Ovary (tissue), 9 donors: ENCODE results near the gene RCN1. TPM values are rescaled to one million over a fixed set of nuclear protein-coding genes. Genes with fewer than 3 reads are reported as not detected.

Source experiments
- DNase-seq, 5 donors: peaks; one replicate each; pipeline ENCODE4 v3.0.0-alpha.2; 2019 to 2020
- H3K27ac ChIP-seq, 2 donors: fragments of 200-600 bp; one replicate each; pipeline versions ENCODE4 v1.5.1 to v1.8.0; 2019 to 2022
- H3K27me3 ChIP-seq: fragments of 200-600 bp; one replicate; pipeline ENCODE4 v1.8.0; 2022
- H3K36me3 ChIP-seq: fragments of 200-600 bp; sonication (generic); one replicate; pipeline ENCODE4 v1.5.1; 2019
- H3K4me1 ChIP-seq: one replicate; pipeline ENCODE4 v1.8.1; 2013; ENCODE audit warnings: mild to moderate bottlenecking, moderate library complexity; ENCODE audit not compliant: insufficient read depth
- H3K4me3 ChIP-seq: fragments of 200-600 bp; sonication (generic); one replicate; pipeline ENCODE4 v1.5.1; 2017
- H3K9me3 ChIP-seq, 2 donors: fragments of 200-600 bp in 1 of 2; sonication (generic) in 1 of 2; one replicate each; pipeline versions ENCODE4 v1.5.1 to v1.8.1; 2013 to 2019; ENCODE audit warnings: mild to moderate bottlenecking in 1 of 2, moderate library complexity in 1 of 2
- EP300 ChIP-seq: sonication (generic); formaldehyde crosslinking; IDR thresholded peaks from one replicate; pipeline ENCODE4 v1.6.1; 2017; ENCODE audit warnings: antibody characterized with exemption
- POLR2A ChIP-seq: fragments of 450-650 bp; IDR thresholded peaks from one replicate; pipeline ENCODE4 v1.6.1; 2017; ENCODE audit warnings: antibody characterized with exemption, mild to moderate bottlenecking, moderate library complexity
- WGBS, 3 donors: extraction: QIAGEN DNeasy Blood & Tissue Kit in 1 of 3; methylation state at CpG; one replicate each; pipeline versions ENCODE4 v1.1.5 to v1.1.7; 2013 to 2017; 5-methylcytosine and 5-hydroxymethylcytosine counted together
- intact Hi-C, 4 donors: fragments of 100-400 bp; cut with DNase I; formaldehyde crosslinking; loops; one replicate each; pipeline versions ENCODE4 v1.11.0 to v1.15.1; 2022 to 2023
- polyA plus RNA-seq, 2 donors: library from polyadenylated mRNA; stranded (reverse); fragments of 200-250 nt in 1 of 2; fragments of 350-450 nt in 1 of 2; fragmentation: Illumina TruSeq in 1 of 2; extraction: RNeasy Lipid Tissue Mini Kit (QIAGEN cat#74804) in 1 of 2; gene quantifications; one replicate each; pipeline ENCODE4 v1.2.3, GENCODE V29; 2013 to 2014
- total RNA-seq, 7 donors: library from RNA; depleted of rRNA in 2 of 7; stranded (reverse); fragments of >200 nt in 2 of 7; fragmentation: NEBNext Ultra II Directional in 3 of 7; extraction: Animal tissue kit (Norgen Biotek cat#: 25700) in 3 of 7; gene quantifications; one replicate each; pipeline versions ENCODE4 v1.1.0 to v1.2.4, GENCODE V29; 2016 to 2023
- TF ChIP-seq, protein P1 (sequence below), 3 donors: fragments of 450-650 bp in 2 of 3; fragments of 200-600 bp in 1 of 3; IDR thresholded peaks; one replicate each; pipeline versions ENCODE4 v1.5.1 to v1.8.0; 2016 to 2022; ENCODE audit warnings: antibody characterized with exemption in 3 of 3, mild to moderate bottlenecking in 1 of 3
- donor health status: DM: no; HTN: no; CAD: no; lungs with moderate emphysema.
- donor health status: DM: no; HTN: no; CAD: no.
- donor health status: Bipolar disorder and iron deficiency.
- donor health status: DM: yes; HTN: yes; CAD: no.
- donor health status: DM: no; HTN: no; CAD: no.
- donor health status: DM: yes; HTN: yes; CAD: no.

Gene RCN1
- total and polyA plus RNA-seq, 9 donors, result 49.7 to 221 (median 89.6) TPM

DNA sequence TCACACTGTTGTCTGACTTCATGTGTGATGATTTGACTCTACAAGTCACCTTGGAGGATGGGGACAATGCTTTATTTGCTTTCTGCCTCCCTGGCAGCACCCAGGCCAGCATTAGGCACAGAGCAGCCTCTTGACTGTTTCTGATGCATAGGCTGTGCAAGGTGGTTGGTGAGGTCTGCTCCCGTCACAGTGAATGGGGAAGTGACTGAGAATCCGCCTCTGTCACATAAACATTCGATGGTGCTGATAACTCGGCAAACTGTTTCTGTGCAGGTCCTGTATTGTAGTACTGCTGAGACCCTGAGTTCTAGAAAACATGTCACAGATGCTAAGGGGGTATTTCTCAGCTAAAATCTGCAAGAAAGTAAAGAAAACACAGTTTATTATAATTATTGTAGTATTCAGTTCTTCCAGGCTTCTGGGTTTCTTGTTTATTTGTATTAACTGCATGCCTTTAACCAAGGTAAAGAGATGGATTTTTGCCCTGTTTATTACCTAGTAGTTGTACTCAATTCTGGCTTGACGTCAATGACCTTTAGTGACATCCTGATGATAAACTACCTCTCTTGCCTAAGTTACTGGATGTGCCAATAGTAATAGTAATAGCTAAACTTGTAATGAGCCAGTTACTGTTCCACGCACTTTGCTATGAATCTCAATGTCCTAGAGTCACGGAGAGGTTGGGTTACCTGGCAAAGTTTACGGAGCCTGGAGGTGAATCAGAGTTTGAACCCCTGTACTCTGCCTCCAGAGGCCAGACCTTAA lies 24.8 kb upstream of the RCN1 start:
- H3K36me3 ChIP-seq, result no peaks in the 10 kb centered on the region
- TF ChIP-seq POLR2A (no peak), EP300 (no peak)
- TF ChIP-seq, protein P1, sequence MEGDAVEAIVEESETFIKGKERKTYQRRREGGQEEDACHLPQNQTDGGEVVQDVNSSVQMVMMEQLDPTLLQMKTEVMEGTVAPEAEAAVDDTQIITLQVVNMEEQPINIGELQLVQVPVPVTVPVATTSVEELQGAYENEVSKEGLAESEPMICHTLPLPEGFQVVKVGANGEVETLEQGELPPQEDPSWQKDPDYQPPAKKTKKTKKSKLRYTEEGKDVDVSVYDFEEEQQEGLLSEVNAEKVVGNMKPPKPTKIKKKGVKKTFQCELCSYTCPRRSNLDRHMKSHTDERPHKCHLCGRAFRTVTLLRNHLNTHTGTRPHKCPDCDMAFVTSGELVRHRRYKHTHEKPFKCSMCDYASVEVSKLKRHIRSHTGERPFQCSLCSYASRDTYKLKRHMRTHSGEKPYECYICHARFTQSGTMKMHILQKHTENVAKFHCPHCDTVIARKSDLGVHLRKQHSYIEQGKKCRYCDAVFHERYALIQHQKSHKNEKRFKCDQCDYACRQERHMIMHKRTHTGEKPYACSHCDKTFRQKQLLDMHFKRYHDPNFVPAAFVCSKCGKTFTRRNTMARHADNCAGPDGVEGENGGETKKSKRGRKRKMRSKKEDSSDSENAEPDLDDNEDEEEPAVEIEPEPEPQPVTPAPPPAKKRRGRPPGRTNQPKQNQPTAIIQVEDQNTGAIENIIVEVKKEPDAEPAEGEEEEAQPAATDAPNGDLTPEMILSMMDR (IDR thresholded peaks at IDR 0.05), result no peak
- intact Hi-C loops, result no loop called here
- no peak for DNase-seq
- H3K27me3 ChIP-seq, result no peaks in the 10 kb centered on the region
- WGBS, 3 donors, result 88 to 93% (median 90%) methylated on average over 8 of the region's 8 CpGs
- no peaks in the 10 kb centered on the region for H3K4me1 ChIP-seq
- no peaks in the 10 kb centered on the region for H3K9me3 ChIP-seq
- no peak overlapping the region for H3K27ac ChIP-seq
- H3K4me3 ChIP-seq, result no peak overlapping the region

DNA sequence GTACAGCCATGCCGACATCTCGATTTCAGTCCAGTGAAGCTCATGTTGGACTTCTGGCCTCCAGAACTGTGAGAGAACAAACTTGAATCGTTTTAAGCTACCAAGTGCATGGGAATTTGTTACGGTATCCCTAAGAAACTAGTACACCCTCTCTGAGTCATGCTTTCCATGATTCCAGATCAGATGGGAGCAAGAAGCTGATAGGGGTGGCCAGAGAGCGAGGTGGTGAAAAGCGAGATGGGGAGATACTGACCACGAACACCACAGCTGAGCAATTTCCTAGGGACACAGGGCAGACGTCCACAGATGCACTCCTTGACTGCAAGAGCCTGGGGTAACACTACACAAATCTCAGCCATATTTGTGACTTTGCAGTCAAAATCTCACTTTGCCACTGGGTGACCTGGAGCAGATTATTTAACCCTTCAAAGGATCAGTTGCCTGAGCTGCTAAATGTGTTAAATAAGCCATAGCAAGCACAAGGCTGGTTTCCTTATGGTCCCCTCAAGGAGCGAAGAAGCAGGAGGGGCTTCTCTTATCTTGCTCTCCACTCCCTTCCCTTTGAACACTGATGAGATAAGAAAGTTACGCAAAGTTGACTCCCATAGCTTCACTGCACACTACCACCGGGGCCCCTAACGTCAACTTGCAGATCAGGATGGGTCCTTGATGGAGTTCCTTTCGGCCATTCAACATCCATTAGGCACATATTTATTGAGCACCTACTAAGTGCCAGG lies 22.6 kb upstream of the RCN1 start:
- no peak overlapping the region for H3K27ac ChIP-seq
- H3K9me3 ChIP-seq, result no peaks in the 10 kb centered on the region
- intact Hi-C loops, result no loop called here
- WGBS, 3 donors, result 76 to 80% (median 77%) methylated on average over 13 of the region's 13 CpGs
- H3K36me3 ChIP-seq, result no peaks in the 10 kb centered on the region
- no peaks in the 10 kb centered on the region for H3K27me3 ChIP-seq
- no peak for DNase-seq
- H3K4me1 ChIP-seq, result no peaks in the 10 kb centered on the region
- no peak for TF ChIP-seq EP300
- TF ChIP-seq, protein P1 (IDR thresholded peaks at IDR 0.05), result no peak
- no peak overlapping the region for H3K4me3 ChIP-seq

DNA sequence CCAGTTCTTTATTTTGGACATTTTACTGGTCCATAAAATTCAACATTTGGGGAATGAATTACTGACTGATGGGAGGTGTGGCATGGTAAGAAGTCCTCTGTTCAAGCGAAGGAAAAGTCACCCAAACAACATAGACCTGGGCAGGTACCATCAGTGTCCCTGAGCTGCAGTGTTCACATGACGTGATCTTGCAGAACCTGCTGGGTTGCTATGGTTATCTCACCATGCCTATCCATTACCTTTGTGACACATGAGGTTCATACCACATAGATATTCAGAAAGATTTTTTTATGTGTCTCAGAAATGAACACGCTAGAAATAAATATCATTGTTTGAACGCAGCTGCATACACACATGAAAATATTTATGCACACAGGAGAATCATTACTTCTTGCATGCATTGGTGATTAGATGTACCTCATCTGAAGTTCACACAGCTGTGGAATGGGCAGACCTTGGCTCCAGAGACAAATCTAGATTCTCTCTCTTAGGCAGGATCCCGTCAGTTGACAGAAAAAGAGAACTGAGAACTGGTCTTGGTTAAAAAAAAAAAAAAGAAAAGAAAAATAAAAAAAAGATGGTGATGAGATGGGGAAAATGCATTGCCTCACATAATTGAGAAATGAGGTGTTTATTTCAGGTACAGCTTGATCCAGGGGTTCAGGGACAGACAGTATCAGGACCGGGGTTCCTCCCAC lies 21.4 kb upstream of the RCN1 start:
- no peaks in the 10 kb centered on the region for H3K27me3 ChIP-seq
- TF ChIP-seq EP300 (no peak), POLR2A (no peak)
- TF ChIP-seq, protein P1 (IDR thresholded peaks at IDR 0.05), result no peak
- H3K27ac ChIP-seq, result no peak overlapping the region
- H3K4me1 ChIP-seq, result no peaks in the 10 kb centered on the region
- no peaks in the 10 kb centered on the region for H3K9me3 ChIP-seq
- WGBS, 3 donors, result 75 to 84% (median 76%) methylated on average over 6 of the region's 6 CpGs
- intact Hi-C loops, result no loop called here
- H3K4me3 ChIP-seq, result no peak overlapping the region
- H3K36me3 ChIP-seq, result no peaks in the 10 kb centered on the region
- DNase-seq, result no peak

DNA sequence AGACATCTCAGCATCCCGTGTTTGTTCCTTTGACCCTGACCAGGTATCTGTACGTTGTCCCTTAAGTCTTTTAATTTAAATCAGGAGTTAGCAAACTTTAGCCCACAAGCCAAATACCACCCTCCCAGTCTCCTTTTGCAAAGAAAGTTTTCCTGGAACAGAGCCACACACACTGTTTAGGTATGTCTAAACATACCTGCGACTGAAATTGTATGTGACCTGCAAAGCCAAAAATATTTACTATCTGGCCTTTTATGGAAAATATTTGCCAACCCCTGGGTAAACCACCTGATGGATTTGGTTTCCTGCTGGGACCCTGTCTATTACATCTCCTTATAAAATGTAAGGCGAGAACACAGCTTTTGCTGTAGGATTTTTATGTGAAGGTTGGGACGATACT lies 20.2 kb upstream of the RCN1 start:
- no peaks in the 10 kb centered on the region for H3K27me3 ChIP-seq
- 65 to 71% (median 71%) methylated on average over 5 of the region's 5 CpGs for WGBS, 3 donors
- intact Hi-C loops, result no loop called here

More for the DNA sequence above, 20.2 kb upstream of the RCN1 start:
- H3K4me1 ChIP-seq, result no peaks in the 10 kb centered on the region
- H3K9me3 ChIP-seq, result no peaks in the 10 kb centered on the region
- no peak overlapping the region for H3K27ac ChIP-seq
- H3K36me3 ChIP-seq, result no peaks in the 10 kb centered on the region
- TF ChIP-seq EP300 (no peak), POLR2A (no peak)
- TF ChIP-seq, protein P1 (IDR thresholded peaks at IDR 0.05), result no peak
- no peak for DNase-seq
- H3K4me3 ChIP-seq, result no peak overlapping the region
